ENCODE measurements around the gene ZNRF3.
A peak's percentile ranks its signal among the peaks of the same experiment; 100 is the strongest.
"Not testable (repeated sequence)": the region's sequence is repeated elsewhere in the genome, so short reads cannot be mapped to it uniquely, and the experiment has no call there.

Gene ZNRF3

GRCh38 chr22:29065468-29066190, 182.3 kb downstream of the ZNRF3 start:
- no peak for DNase-seq (ENCODE audit: low read depth)

DNA sequence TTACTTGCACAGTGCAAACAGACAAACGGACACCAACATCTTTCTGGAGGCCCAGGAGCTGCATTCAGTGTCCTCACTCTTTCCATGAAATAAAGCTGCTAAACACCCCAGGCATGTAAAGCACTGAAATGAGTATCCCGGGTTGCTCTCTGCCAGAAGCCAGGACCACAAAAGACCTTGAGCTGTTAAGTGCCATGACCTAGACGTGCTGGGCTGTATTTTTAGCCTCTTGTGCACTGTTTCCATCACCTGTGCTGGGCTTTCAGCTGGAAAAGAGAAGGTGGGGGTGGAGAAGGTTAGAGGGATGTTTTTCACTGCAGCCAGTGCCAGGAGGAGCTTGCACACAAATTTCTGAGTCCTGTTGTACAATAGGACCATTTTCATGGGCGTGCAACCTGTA, 186.1 kb downstream of the ZNRF3 start:
- no peak for DNase-seq (ENCODE audit: low read depth)

- no peak for DNase-seq (ENCODE audit: low read depth)
Measured at GRCh38 chr22:29070490-29070889, 187.1 kb downstream of the ZNRF3 start.

DNA sequence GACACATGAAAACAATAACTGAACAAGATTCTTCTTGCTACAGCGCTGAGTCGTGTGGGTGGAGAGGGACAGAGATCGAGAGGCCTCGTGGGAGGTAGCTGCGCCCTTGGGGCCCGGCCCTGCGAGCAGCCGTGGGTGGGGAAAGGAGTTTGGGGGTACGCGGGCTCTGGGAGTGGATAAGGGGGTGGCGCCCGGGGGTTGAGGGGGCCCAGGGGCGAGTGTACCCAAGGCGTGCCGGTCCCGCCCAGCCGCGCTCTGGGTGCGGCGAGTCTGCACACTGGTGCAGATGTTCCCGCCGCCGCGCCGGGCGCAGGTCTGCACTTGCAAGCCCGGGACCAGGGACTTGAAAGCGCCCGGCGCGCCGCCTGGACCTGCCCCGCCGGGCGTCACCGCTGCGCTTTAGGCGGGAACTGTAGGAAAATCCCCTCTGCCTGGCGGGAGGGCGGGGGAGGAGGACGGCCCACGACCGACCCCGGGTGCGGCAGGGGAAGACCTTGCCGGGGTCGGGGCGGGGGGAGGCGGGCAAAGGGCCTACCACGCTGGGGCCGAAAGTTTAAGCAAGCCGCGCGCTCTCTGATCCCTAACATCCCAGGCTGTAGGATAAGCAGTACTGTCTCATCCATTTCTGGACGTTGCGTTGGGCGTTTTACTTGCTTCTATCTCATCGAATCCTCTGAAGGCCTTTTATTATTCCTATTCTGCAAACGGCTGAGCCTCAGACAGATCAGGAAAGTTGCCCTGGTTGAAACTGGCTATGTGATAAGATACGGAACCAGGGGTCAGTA, 188.1 kb downstream of the ZNRF3 start:
- DNase-seq (ENCODE audit: low read depth), result no peak

DNA sequence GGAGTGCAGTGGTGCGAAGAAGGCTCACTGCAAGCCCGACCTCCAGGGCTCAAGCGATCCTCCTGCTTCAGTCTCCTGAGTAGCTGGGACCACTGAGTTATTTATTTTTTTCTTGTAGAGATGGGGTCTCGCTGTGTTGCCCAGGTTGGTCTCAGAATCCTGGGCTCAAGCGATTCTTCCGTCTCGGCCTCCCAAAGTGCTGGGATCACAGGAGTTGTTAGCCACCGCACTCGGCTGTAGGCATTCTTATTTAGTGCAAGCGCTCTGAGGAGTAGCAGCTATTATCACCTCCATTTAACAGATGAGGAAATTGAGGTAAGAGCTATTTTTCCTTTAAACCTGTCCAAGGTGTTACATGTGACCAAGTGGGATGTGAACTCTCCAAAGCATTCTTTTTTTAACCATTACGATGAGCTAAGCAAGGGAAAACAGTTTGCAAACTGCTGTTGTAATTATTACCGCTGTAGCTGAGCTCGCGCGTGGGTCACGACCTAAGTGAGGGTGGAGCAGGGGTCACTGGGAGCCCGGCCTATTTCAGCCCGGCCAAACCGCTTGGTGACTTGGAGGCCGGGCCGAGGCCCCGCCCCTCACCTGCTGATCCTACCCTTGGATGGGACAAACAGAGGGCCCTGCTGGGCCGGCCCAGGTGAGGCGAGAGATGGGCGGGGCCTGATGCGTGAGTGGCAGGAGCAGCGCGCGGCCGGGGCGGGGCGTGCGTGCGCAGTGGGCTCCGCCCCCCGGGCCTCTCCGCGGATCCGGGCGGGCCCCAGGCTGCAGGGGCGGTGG, 189.0 kb downstream of the ZNRF3 start:
- DNase-seq (ENCODE audit: low read depth), result peak; percentile 70

DNA sequence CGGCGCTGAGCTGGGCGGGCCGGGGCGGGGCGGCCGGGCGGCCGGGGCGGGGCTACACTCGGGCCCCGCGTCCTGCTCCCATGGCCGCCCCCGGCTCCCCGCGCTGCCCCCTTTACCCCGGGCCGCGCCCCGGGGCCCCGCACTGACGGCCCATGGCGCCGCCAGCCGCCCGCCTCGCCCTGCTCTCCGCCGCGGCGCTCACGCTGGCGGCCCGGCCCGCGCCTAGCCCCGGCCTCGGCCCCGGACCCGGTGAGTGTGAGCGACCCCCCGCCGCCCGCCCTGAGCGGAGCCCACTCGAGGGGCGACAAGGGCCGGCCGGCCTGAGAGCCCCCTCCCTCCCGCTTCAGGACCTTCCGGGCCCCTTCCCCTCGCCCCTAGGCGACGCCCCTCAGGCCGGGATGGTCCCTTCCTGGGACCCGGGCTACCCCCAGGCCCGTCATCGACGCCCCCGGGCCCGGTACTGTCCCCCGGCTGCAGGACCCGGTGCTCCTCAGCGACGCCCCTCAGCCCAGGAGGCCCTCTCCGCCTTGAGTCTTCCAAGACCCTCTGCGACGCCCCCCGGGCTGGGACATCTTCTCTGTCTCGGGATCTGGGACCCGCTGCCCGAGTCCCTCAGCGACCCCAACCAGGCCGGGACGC, 189.7 kb downstream of the ZNRF3 start, which contains the start of gene KREMEN1:
Gene KREMEN1 (plus strand): TSS at position 57 of the 639 bp plus-strand sequence. CDS start 96 bp downstream, at position 153.
- DNase-seq (ENCODE audit: low read depth), result no peak

DNA sequence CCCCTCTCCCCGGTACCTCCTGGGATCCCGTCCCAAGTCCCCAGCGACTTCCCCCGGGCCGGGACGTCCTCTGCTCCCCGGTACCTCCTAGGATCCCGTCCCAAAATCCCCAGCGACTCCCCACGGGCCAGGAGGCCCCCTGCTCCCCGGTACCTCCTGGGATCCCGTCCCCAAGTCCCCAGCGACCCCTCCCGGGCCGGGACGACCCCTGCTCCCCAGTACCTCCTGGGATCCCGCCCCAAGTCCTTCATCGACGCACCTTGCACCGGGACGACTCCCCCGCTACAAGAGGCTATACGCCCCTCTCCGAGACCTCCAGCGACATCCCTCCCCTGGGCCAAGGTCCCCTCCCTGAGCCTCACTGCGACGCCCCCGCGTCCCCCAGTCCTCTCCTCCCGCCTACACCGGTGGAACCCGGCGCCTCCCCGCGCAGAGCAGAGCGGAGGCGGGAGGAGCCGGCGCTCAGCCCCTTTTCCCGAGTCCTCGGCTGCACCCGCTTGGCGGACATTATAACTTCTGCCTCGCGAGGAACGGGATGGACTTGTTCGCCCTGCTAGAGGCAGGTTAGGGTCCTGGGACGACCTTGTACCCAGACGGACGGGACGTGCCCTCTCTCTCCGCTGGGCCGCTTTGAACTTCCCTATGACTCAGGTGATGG, 190.4 kb downstream of the ZNRF3 start:
- no peak for DNase-seq (ENCODE audit: low read depth)

GRCh38 chr22:29074276-29074772, 191.0 kb downstream of the ZNRF3 start:
- DNase-seq (ENCODE audit: low read depth), result no peak

- no peak for DNase-seq (ENCODE audit: low read depth)
Measured at GRCh38 chr22:29078036-29078868, 194.9 kb downstream of the ZNRF3 start.

- no peak for DNase-seq (ENCODE audit: low read depth)
Measured at GRCh38 chr22:29078869-29079207, 195.5 kb downstream of the ZNRF3 start.

DNA sequence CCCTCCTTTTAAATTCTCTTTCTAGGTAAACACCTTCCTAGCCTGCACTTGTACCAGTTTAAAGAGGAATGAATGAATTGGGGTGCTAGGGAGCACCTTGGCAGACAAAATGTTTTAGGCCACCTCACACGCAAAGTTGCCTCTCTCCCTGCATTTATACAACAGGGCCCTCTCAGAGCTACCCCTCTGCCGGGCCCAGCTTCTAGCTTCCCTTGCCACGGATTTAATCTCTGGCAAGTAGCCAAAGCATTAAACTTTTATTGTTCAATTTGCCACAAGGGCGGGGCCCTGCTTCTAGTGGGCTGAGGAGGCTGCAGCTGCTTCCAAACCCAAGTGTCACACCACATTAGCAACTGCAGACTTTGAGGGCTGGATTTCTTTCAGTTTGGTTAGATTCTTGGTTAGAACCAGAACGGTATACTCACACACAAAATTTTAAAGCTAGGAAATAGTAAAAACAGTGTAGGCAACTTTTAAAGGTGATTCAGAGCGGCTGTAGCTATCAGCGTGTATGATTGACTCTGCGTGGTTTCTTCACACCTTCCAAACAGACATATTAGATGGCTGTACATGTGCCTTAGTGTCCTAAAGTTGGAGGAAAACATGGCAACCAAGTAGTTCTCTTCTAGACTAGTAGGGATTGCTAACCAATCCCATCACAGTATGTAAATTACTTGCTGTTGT, 196.0 kb downstream of the ZNRF3 start:
- no peak for DNase-seq (ENCODE audit: low read depth)

- DNase-seq (ENCODE audit: low read depth), result no peak
Measured at GRCh38 chr22:29080106-29080975, 197.0 kb downstream of the ZNRF3 start.

DNA sequence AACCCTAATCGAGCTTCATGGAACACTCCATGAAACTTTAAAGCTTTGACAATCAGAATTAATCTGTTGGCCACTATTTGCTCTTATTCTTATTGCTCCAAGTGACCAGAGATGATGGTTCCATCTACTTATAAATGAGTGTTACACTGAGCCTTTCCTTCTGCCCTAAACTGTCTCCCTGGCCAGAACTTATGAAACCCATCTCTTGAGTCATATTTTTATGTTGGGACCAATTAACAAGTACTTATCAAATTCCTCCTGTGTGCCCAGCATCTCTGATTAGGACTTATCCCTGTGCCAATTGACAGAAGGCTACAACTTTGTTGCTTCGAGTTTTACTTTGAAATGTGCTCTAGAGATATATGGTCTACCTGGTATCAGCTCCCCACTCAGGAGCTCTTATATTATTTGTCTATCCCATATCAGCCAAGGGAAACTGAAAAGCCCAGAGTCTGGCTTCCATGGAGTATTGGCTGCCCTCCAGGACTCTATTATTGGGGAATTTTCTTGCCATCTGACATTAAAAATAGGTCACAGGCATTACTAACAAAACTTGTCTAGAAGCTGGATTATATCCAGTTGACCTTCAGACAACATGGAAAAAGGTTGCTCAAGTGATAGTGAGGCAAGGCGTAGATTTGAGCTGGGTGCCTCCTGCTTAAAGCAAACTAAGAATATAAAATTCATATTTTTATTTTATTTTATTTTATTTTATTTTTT, 198.3 kb downstream of the ZNRF3 start:
- no peak for DNase-seq (ENCODE audit: low read depth)

- no peak for DNase-seq (ENCODE audit: low read depth)
Measured at GRCh38 chr22:29082826-29083545, 199.6 kb downstream of the ZNRF3 start.

DNA sequence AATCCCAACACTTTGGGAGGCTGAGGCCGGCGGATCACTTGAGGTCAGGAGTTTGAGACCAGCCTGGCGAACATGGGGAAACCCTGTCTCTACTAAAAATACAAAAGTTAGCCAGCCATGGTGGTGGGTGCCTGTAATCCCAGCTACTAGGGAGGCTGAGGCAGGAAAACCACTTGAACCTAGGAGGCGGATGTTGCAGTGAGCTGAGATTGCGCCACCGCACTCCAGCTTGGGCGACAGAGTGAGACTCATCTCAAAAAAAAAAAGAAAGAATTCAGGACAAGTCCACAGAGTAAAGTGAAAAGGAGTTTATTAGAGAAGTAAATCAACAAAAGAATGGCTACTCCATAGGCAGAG, 200.2 kb downstream of the ZNRF3 start:
- DNase-seq (ENCODE audit: low read depth), result not testable (repeated sequence)

DNA sequence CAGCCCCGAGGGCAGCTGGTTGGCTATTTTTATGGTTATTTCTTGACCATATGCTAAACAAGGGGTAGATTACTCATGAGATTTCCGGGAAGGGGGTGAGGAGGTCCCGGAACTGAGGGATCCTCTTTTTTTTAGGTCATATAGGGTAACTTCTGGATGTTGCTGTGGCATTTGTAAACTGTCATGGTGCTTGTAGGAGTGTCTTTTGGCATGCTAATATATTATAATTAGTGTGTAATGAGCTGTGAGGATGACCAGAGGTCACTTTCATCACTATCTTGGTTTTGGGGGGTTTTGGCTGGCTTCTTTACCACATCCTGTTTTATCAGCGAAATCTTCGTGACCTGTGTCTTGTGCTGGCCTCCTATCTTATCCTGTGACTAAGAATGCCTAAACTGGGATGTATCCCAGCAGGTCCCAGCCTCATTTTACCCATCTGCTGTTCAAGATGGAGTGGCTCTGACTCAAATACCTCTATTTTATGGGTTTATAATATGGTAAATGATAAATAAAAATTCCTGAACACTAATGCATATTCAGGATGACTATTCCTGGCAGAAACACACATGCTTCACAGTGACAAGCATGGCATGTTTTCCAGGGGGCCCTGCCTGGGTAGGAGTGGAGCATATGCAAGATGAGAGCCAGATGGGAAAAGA, 200.7 kb downstream of the ZNRF3 start:
- no peak for DNase-seq (ENCODE audit: low read depth)

- DNase-seq (ENCODE audit: low read depth), result no peak
Measured at GRCh38 chr22:29087012-29087411, 203.6 kb downstream of the ZNRF3 start.
